Fibroblast of pulmonary artery (primary cell): ENCODE data around the gene EXTL2.
"Not testable (repeated sequence)": the region's sequence is repeated elsewhere in the genome, so short reads cannot be mapped to it uniquely, and the experiment has no call there.

ENCODE experiments used
- DNase-seq: peaks from one replicate; pipeline ENCODE4 v3.0.0-alpha.2; 2010; ENCODE audit warnings: low read depth
- H3K4me3 ChIP-seq: replicated peaks from 2 replicates; pipeline ENCODE4 v1.5.1; 2011; ENCODE audit warnings: low read depth, mild to moderate bottlenecking, control low read depth, low read length, moderate library complexity
- CTCF ChIP-seq: IDR thresholded peaks from 2 replicates; pipeline ENCODE4 v1.5.1; 2011; ENCODE audit warnings: mild to moderate bottlenecking, control low read depth, low read length, inconsistent platforms; ENCODE audit errors: missing control alignments

EXTL2 gene

DNA sequence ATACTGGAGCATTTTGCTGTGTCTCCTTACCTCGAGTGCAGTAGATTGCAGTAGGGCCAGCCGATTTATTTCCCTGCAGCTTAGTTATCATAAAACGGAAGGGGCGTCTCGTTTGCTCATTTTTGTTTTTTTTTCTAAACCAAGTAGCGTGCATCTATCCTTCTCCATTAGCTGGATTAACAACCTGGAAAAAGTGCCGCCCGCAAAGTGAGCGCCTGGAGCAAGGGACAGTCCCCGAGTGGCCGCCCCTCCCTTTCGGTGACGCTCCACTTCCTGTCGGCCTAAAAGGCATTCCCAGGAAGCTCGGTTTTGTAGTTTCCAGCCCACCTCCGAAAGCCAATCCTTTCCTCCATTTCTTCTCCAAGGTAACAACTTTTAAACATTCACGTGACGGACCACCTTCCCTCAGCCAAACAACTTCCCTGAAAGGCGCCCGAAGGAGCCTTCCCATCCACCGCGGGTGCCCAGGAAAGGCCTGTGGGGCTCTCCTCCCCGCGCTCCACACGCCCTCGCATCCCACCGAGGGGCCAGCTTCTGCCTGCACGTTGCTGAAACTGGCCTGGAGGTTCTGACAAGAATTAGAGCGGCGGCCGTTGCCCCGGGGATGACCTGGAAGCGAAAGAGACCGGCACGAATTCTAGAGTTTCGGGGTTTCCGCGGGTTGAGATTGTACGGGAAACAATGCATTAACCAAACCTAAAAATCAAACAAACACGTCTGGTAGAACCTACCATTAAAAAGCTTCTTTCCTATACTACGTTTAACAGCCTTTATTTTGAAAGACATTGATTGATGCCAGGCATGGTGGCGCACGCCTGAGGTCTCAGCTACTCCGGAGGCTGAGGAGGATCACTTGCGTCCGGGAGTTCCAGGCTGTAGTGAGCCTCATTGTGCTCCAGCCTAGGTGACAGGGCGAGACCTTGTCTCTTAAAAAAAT is at the start of gene EXTL2:
Gene EXTL2, minus strand, starts transcription at position 240 of the 937 bp plus-strand sequence. CDS start 6,085 bp downstream, outside the sequence.
- no peak for TF ChIP-seq CTCF
- DNase-seq, result peak; percentile 84
- H3K4me3 ChIP-seq, result peak within 1 kb of the TSS; percentile 88

GRCh38 chr1:100943533-100943932 is 48.9 kb upstream of the EXTL2 start:
- no peak for TF ChIP-seq CTCF
- peak; percentile 24 for DNase-seq
- H3K4me3 ChIP-seq, result no peak overlapping the region

DNA sequence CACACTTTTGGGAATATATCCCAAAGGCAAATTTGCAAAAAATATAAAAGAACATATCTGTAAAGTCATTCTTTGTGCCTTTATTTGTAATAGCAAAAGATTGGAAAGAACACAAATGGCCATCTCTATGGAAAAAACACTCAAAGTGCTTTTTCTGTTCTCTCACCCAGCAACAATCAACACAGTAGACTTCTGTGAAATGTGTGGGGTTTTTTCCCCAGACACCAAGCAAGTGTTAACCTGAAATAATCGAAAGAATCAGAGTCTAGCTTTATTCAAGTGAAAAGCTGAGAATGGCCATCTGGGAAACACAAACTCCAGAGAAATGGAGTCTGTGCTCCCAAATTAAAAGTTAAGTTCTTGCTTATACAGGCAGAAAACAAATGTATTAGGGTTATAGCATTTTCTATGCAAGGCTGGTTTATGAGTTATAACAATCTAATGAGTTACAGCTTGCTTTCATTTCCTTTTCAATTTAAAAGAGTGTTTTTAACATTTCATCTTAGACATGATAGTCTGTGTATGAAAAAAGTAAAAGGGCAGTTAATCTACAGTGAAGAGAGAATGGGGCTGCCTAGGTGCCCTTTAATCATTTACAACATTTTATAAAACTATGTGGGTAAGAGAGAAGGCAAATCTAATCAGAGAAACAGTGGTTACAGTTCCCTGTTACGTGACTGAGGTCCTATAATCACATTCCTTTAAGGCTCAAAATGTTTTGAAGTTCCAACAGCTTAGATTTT is 47.8 kb upstream of the EXTL2 start:
- TF ChIP-seq CTCF, result no peak
- no peak for DNase-seq
- no peak overlapping the region for H3K4me3 ChIP-seq

DNA sequence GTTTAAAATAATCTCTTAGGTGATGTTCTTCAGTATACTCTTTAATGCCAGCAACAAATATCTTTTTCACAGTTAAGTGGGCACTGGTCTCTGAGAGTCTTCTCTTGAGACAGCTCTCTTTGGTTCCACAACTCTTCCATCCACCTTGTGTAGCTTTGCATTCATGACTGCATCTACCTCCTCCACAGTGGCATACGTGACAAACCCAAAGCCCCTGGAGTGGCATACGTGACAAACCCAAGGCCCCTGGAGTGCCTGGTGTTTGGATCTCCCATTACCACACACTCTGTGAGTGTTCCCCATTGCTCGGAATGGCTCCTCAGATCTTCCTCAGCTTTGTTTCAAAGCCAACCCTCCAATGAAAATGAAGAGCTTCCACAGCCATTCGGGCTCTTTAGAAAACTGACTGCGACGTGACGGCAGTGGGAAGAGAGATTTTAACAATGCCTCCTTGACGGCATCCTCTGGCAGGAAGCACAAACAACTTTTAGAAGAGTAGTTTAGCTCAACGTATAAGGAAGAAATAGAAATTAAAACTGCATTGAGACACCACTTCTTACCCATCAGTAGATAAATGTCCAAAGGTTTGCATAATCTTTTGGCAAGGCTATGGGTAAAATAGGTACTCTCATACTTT is 47.1 kb upstream of the EXTL2 start:
- no peak for DNase-seq
- no peak overlapping the region for H3K4me3 ChIP-seq
- TF ChIP-seq CTCF, result no peak

GRCh38 chr1:100941098-100941527 is 46.5 kb upstream of the EXTL2 start:
- TF ChIP-seq CTCF, result no peak
- H3K4me3 ChIP-seq, result no peak overlapping the region
- no peak for DNase-seq

GRCh38 chr1:100936194-100936967 is 41.7 kb upstream of the EXTL2 start:
- H3K4me3 ChIP-seq, result no peak overlapping the region
- TF ChIP-seq CTCF, result no peak
- peak; percentile 17 for DNase-seq

DNA sequence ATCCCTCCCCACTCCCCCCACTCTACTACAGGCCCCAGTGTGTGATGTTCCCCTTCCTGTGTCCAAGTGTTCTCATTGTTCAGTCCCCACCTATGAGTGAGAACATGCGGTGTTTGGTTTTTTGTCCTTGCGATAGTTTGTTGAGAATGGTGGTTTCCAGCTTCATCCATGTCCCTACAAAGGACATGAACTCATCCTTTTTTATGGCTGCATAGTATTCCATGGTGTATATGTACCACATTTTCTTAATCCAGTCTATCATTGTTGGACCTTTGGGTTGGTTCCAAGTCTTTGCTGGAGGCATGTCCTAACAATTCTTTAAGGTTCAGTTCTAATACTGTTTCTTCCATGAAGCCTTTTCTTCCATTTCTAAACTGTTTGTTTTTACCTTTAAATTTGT is 38.9 kb upstream of the EXTL2 start:
- not testable (repeated sequence) for DNase-seq, H3K4me3 ChIP-seq
